PC-3 (cell line): ENCODE results near the gene EPB41L4A. TPM values are rescaled to one million over a fixed set of nuclear protein-coding genes. Genes with fewer than 3 reads are reported as not detected.

Source experiments
- ATAC-seq: fragments of 200-7000 bp; cut with Tn5 transposase; 2 replicates; pipeline ENCODE4 v1.9.1; 2020; ENCODE audit warnings: mild to moderate bottlenecking, moderate library complexity
- BruUV-seq: library from RNA; stranded (reverse); fragments of 400-500 nt; replicated peaks from 2 replicates; lab custom pipeline; 2021; lab: Mats Ljungman, UMichigan
- CTCF ChIA-PET: fragments of 300-600 bp; sonication (Branson Sonifier 250); formaldehyde crosslinking; loops from one replicate; lab custom pipeline; 2022; ENCODE audit warnings: antibody characterized with exemption; lab: Charles Lee
- POLR2A ChIA-PET: fragments of 300-600 bp; sonication (Branson Sonifier 250); formaldehyde crosslinking; loops from one replicate; lab custom pipeline; 2022; ENCODE audit warnings: antibody characterized with exemption; ENCODE audit not compliant: unreplicated experiment; lab: Charles Lee
- DNase-seq: peaks from one replicate; pipeline ENCODE4 v3.0.0-alpha.2; 2015
- H2AFZ ChIP-seq: fragments of 300-600 bp; sonication (generic); 2 replicates; pipeline ENCODE4 v1.6.0; 2016; ENCODE audit warnings: antibody characterized with exemption, low read length
- H3F3A ChIP-seq: fragments of 300-600 bp; sonication (generic); one replicate; pipeline ENCODE4 v1.6.0; 2017; ENCODE audit warnings: antibody characterized with exemption, low read length, control low read depth, mild to moderate bottlenecking; ENCODE audit not compliant: unreplicated experiment
- H3K27ac ChIP-seq: fragments of 300-600 bp; sonication (generic); 2 replicates; pipeline ENCODE4 v1.5.1; 2016; ENCODE audit warnings: mild to moderate bottlenecking, low read length
- H3K27me3 ChIP-seq: fragments of 300-600 bp; sonication (generic); 2 replicates; pipeline ENCODE4 v1.6.1; 2016; ENCODE audit warnings: low read length, mixed read lengths
- H3K36me3 ChIP-seq: fragments of 300-600 bp; sonication (generic); 2 replicates; pipeline ENCODE4 v1.6.1; 2016; ENCODE audit warnings: low read depth, mixed run types, low read length, mixed read lengths
- H3K4me1 ChIP-seq: fragments of 300-600 bp; sonication (generic); 2 replicates; pipeline ENCODE4 v1.5.1; 2016; ENCODE audit warnings: low read length; ENCODE audit not compliant: insufficient read depth
- H3K4me2 ChIP-seq: fragments of 300-600 bp; sonication (generic); 2 replicates; pipeline ENCODE4 v1.6.0; 2016; ENCODE audit warnings: low read length
- H3K4me3 ChIP-seq: fragments of 300-600 bp; sonication (generic); 2 replicates; pipeline ENCODE4 v1.5.1; 2016; ENCODE audit warnings: mild to moderate bottlenecking, low read length, mixed read lengths
- H3K79me2 ChIP-seq: fragments of 300-600 bp; sonication (generic); 2 replicates; pipeline ENCODE4 v1.6.1; 2017; ENCODE audit warnings: low read length, mixed read lengths
- H3K9ac ChIP-seq: fragments of 300-600 bp; sonication (generic); 2 replicates; pipeline ENCODE4 v1.6.0; 2016; ENCODE audit warnings: mild to moderate bottlenecking, low read length
- H3K9me2 ChIP-seq: fragments of 300-600 bp; sonication (generic); replicated peaks from 2 replicates; pipeline ENCODE4 v1.6.1; 2016; ENCODE audit warnings: mixed run types, low read length, mixed read lengths
- H3K9me3 ChIP-seq: fragments of 300-600 bp; sonication (generic); 2 replicates; pipeline ENCODE4 v1.6.1; 2016; ENCODE audit warnings: low read length, mixed read lengths
- H4K20me1 ChIP-seq: fragments of 300-600 bp; sonication (generic); 2 replicates; pipeline ENCODE4 v1.6.1; 2016; ENCODE audit warnings: low read length, mixed read lengths
- EZH2 ChIP-seq: fragments of 300-600 bp; sonication (generic); IDR thresholded peaks from one replicate; pipeline ENCODE4 v1.6.1; 2017; ENCODE audit warnings: antibody characterized with exemption, mild to moderate bottlenecking, low read length; ENCODE audit not compliant: unreplicated experiment
- EZH2phosphoT487 ChIP-seq: fragments of 300-600 bp; sonication (generic); IDR thresholded peaks from 2 replicates; pipeline ENCODE4 v1.6.1; 2018; ENCODE audit warnings: mild to moderate bottlenecking, antibody characterized with exemption, low read length, borderline replicate concordance
- intact Hi-C: fragments of 100-400 bp; cut with micrococcal nuclease; formaldehyde crosslinking; loops from 2 replicates; pipeline ENCODE4 v1.9.0; 2023
- total RNA-seq: library from RNA; depleted of rRNA; stranded (reverse); fragments of >200 nt; gene quantifications from 2 replicates; pipeline ENCODE4 v1.2.3, GENCODE V29; 2014
- TF ChIP-seq, protein P1 (sequence below): fragments of 300-600 bp; sonication (generic); conservative IDR thresholded peaks from 2 replicates; pipeline ENCODE4 v1.5.1; 2017; ENCODE audit warnings: antibody characterized with exemption, low read depth, mild to moderate bottlenecking, low read length

Gene EPB41L4A
- total RNA-seq, 1 experiment from 2014 or later, result not detected

DNA sequence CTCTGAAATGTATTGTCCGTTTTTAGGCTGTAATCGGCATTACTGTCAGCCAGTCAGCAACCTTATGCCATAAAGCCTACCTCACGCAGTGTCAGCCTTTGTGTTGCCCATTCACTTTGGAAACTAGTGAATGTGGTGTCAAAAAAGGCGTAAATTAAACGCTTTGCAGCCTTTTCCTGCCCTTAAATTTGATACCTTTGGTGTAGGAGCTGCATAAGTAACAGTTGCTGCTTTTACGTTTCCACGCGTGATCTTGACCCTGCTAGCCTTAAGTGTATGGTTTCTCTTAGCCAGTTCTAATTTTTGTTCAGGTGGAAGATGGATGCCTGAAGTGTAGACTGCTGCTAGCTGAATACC is 257.7 kb downstream of the EPB41L4A start:
- Histone ChIP-seq H2AFZ (no peak overlapping the region), H3K9me3 (no peaks in the 10 kb centered on the region), H3K27me3 (no peaks in the 10 kb centered on the region), H3K4me3 (peak overlapping the region; percentile 95), H4K20me1 (peaks cover 27% of the 10 kb centered on the region), H3K79me2 (peaks cover 25% of the 10 kb centered on the region), H3F3A (peaks cover 5% of the 10 kb centered on the region), H3K4me2 (peak overlapping the region; percentile 94), H3K27ac (peak overlapping the region; percentile 19; the same call in 1 of the 2 replicates), H3K36me3 (peaks cover 48% of the 10 kb centered on the region), H3K4me1 (peaks cover 9% of the 10 kb centered on the region; the same call in 1 of the 2 replicates), H3K9ac (peak overlapping the region; percentile 97), H3K9me2 (no peaks in the 10 kb centered on the region)
- ATAC-seq (no peak; the same call in 1 of the 2 replicates), DNase-seq (no peak)
- TF ChIP-seq, protein P1, sequence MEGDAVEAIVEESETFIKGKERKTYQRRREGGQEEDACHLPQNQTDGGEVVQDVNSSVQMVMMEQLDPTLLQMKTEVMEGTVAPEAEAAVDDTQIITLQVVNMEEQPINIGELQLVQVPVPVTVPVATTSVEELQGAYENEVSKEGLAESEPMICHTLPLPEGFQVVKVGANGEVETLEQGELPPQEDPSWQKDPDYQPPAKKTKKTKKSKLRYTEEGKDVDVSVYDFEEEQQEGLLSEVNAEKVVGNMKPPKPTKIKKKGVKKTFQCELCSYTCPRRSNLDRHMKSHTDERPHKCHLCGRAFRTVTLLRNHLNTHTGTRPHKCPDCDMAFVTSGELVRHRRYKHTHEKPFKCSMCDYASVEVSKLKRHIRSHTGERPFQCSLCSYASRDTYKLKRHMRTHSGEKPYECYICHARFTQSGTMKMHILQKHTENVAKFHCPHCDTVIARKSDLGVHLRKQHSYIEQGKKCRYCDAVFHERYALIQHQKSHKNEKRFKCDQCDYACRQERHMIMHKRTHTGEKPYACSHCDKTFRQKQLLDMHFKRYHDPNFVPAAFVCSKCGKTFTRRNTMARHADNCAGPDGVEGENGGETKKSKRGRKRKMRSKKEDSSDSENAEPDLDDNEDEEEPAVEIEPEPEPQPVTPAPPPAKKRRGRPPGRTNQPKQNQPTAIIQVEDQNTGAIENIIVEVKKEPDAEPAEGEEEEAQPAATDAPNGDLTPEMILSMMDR, result no peak
- TF ChIP-seq EZH2 (no peak), EZH2phosphoT487 (no peak)
- no TSS peak for BruUV-seq
- intact Hi-C loops, result loop anchor here (5.0 kb wide), 1 partner anchor 404 kb away; the partner anchor contains the start of gene NREP
- ChIA-PET CTCF (interaction anchor here (1.2 kb wide), 1 partner anchor 404 kb away, joined by 6 read pairs; no protein-coding TSS in a partner anchor), POLR2A (interaction anchor here (0.6 kb wide), 2 partner anchors 407 to 629 kb away, joined by 3 to 4 read pairs; no protein-coding TSS in a partner anchor)

DNA sequence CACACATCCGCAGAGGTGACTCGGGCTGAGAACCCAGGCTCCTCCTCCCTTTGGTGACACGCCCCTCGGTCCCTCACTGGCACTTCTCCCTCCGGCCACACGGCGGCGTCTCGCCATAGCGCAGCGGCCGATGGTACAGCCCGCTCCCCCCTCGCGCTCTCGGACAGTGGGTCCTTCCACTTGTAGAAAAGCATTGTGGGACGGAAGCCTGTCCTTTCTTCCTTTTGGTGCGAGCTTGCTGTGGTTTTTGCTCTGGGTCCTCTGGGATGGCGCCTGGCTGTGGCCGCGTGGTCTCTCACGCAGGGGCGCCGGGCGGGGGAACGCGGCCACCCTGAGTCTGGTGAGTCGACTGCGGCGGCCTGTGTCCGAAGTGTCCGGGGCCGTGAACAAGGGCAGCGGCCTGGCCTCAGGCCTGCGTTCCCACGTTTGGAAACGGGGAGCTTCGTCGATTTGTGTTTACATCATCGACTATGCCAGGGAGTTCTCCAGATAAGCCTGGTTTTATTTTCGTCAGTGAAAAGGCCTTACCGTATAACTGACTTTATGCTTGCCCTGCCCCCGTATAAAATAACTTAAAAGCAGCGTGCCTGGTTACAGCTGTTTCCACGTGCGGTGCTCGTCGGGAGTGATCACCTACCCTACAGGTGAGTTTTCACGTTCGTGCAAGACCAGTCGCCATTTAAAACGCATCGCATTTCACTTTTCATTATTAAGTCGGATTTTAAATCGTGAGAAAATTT is 258.3 kb downstream of the EPB41L4A start:
- H3K36me3 ChIP-seq, result peaks cover 45% of the 10 kb centered on the region
- TSS peak; percentile 73 for BruUV-seq
- H3K79me2 ChIP-seq, result peaks cover 25% of the 10 kb centered on the region
- CTCF ChIA-PET, result interaction anchor here (1.0 to 1.2 kb wide), 2 partner anchors 403 to 649 kb away, joined by 3 to 6 read pairs; partner anchors contain the start of gene STARD4
- POLR2A ChIA-PET, result interaction anchor here (0.6 kb wide), 2 partner anchors 163 to 388 kb away, joined by 4 read pairs; no protein-coding TSS in a partner anchor
- intact Hi-C loops, result loop anchor here (5.0 kb wide), 1 partner anchor 404 kb away; the partner anchor contains the start of gene NREP
- no peak for TF ChIP-seq EZH2phosphoT487
- TF ChIP-seq EZH2, result no peak
- TF ChIP-seq, protein P1, result peak; percentile 94
- H3K9me2 ChIP-seq, result no peaks in the 10 kb centered on the region
- peaks cover 5% of the 10 kb centered on the region for H3F3A ChIP-seq
- H3K4me2 ChIP-seq, result peak overlapping the region; percentile 94
- H3K27ac ChIP-seq, result peak overlapping the region; percentile 19; the same call in 1 of the 2 replicates
- peaks cover 27% of the 10 kb centered on the region for H4K20me1 ChIP-seq
- H2AFZ ChIP-seq, result peak overlapping the region; percentile 92
- ATAC-seq, result peak; percentile 93
- peak; percentile 90 for DNase-seq
- H3K4me3 ChIP-seq, result peak overlapping the region; percentile 95
- peak overlapping the region; percentile 97 for H3K9ac ChIP-seq
- no peaks in the 10 kb centered on the region for H3K9me3 ChIP-seq
- no peaks in the 10 kb centered on the region for H3K27me3 ChIP-seq
- H3K4me1 ChIP-seq, result peaks cover 9% of the 10 kb centered on the region; the same call in 1 of the 2 replicates
